C4-2B (cell line): ENCODE results near the gene STX8.

Experiments used
- CTCF ChIP-seq: fragments of 450-650 bp; conservative IDR thresholded peaks from 2 replicates; pipeline ENCODE4 v1.5.1; 2017; ENCODE audit warnings: mild to moderate bottlenecking
- ZFX ChIP-seq: fragments of 450-650 bp; IDR thresholded peaks from 2 replicates; pipeline ENCODE4 v1.6.1; 2017

GRCh38 chr17:9269350-9270035 is 306.1 kb downstream of the STX8 start:
- TF ChIP-seq CTCF: no peak
- TF ChIP-seq ZFX: no peak
